GM12878 (cell line): ENCODE results near the gene KLRC2. TPM values are rescaled to one million over a fixed set of nuclear protein-coding genes. Genes with fewer than 3 reads are reported as not detected.

Experiments used
- ATAC-seq: fragments of 200-7000 bp; cut with Tn5 transposase; 3 replicates; pipeline ENCODE4 v1.9.1; 2020; ENCODE audit warnings: mild to moderate bottlenecking, moderate library complexity
- BruUV-seq: library from RNA; stranded (reverse); fragments of 400-500 nt; replicated peaks from 2 replicates; lab custom pipeline; 2021; lab: Mats Ljungman, UMichigan
- CTCF ChIA-PET: fragments of 300-600 bp; sonication (Branson Sonifier 250); formaldehyde crosslinking; extraction: SDS; loops from one replicate; lab custom pipeline; 2021; ENCODE audit warnings: inconsistent platforms; lab: Yijun Ruan, JAX
- POLR2A ChIA-PET: fragments of 350-600 bp; formaldehyde crosslinking; extraction: SDS; loops from one replicate; lab custom pipeline; 2021; ENCODE audit warnings: inconsistent platforms; lab: Charles Lee
- RAD21 ChIA-PET: fragments of 300-600 bp; sonication (Branson Sonifier 250); formaldehyde crosslinking; loops from one replicate; lab custom pipeline; 2023; ENCODE audit warnings: antibody characterized with exemption; ENCODE audit not compliant: unreplicated experiment; lab: Charles Lee
- SMC1A ChIA-PET: fragments of 300-600 bp; sonication (Branson Sonifier 250); formaldehyde crosslinking; loops from one replicate; lab custom pipeline; 2023; ENCODE audit not compliant: unreplicated experiment, uncharacterized antibody; lab: Charles Lee
- DNase-seq: peaks from one replicate; pipeline ENCODE4 v3.0.0-alpha.2; 2011; ENCODE audit warnings: low read depth, low spot score
- FAIRE-seq: peaks from 3 replicates; lab custom pipeline; 2011; peaks lifted over from hg19 to GRCh38; lab: Jason Lieb, UNC
- H2AFZ ChIP-seq: 2 replicates; pipeline ENCODE4 v1.6.0; 2011; ENCODE audit warnings: low read depth, low read length, control low read depth; ENCODE audit not compliant: control insufficient read depth
- H3K27ac ChIP-seq: 2 replicates; pipeline ENCODE4 v1.5.1; 2011; ENCODE audit warnings: control low read depth; ENCODE audit not compliant: control insufficient read depth, insufficient read depth
- H3K27me3 ChIP-seq, 2 experiments: replicated peaks in 1 of 2; 2 replicates each; pipeline versions ENCODE4 v1.6.0 to v1.6.1; 2011; ENCODE audit warnings: low read length in 1 of 2; ENCODE audit not compliant: control insufficient read depth in 2 of 2, insufficient read depth in 2 of 2
- H3K36me3 ChIP-seq, 2 experiments: 2 replicates each; pipeline ENCODE4 v1.5.1; 2011; ENCODE audit warnings: low read length in 1 of 2; ENCODE audit not compliant: control insufficient read depth in 2 of 2, insufficient read depth in 2 of 2
- H3K4me1 ChIP-seq: 2 replicates; pipeline ENCODE4 v1.6.1; 2011; ENCODE audit warnings: mild to moderate bottlenecking, low read length, moderate library complexity, mixed read lengths; ENCODE audit not compliant: control insufficient read depth, insufficient read depth
- H3K4me2 ChIP-seq: 2 replicates; pipeline ENCODE4 v1.6.0; 2011; ENCODE audit warnings: control low read depth; ENCODE audit not compliant: control insufficient read depth, insufficient read depth
- H3K4me3 ChIP-seq: fragments of 200-600 bp; sonication (generic); 2 replicates; pipeline ENCODE4 v1.5.1; 2016
- H3K79me2 ChIP-seq: 2 replicates; pipeline ENCODE4 v1.6.0; 2011; ENCODE audit warnings: low read length; ENCODE audit not compliant: control insufficient read depth, insufficient read depth
- H3K9ac ChIP-seq: 2 replicates; pipeline ENCODE4 v1.8.0; 2011; ENCODE audit warnings: low read length, control low read depth, mixed read lengths; ENCODE audit not compliant: control insufficient read depth, insufficient read depth
- H3K9me3 ChIP-seq: replicated peaks from 3 replicates; pipeline ENCODE4 v1.5.1; 2011; ENCODE audit warnings: mild to moderate bottlenecking, low read length; ENCODE audit not compliant: control insufficient read depth, insufficient read depth
- H4K20me1 ChIP-seq: 2 replicates; pipeline ENCODE4 v1.6.0; 2011; ENCODE audit not compliant: control insufficient read depth, insufficient read depth
- NFYA ChIP-seq: IDR thresholded peaks from 2 replicates; pipeline ENCODE4 v1.6.1; 2011; ENCODE audit warnings: low read depth, mild to moderate bottlenecking, low read length, improper control_type of control experiment, borderline replicate concordance
- SREBF1 ChIP-seq: IDR thresholded peaks from 2 replicates; pipeline ENCODE4 v1.6.1; 2012; ENCODE audit warnings: mild to moderate bottlenecking, low read length
- WGBS: methylation state at CpG from one replicate; pipeline ENCODE4 v1.1.6; 2016; ENCODE audit warnings: low lambda C conversion rate; ENCODE audit not compliant: insufficient replicate concordance, insufficient coverage; ENCODE audit errors: missing lambda C conversion rate; 5-methylcytosine and 5-hydroxymethylcytosine counted together
- in situ Hi-C: fragments of 300-500 bp; cut with MboI; formaldehyde crosslinking; loops from 9 replicates; pipeline ENCODE4 v1.14.3; 2018; ENCODE audit warnings: mixed read lengths
- intact Hi-C: fragments of 100-400 bp; cut with micrococcal nuclease; formaldehyde crosslinking; loops from one replicate; pipeline ENCODE4 v1.14.2; 2022; ENCODE audit not compliant: unreplicated experiment
- polyA plus RNA-seq, 11 experiments: library from polyadenylated mRNA; depleted of rRNA in 4 of 11; unstranded in 6 of 11; stranded (reverse) in 5 of 11; fragments of >200 nt; fragmentation: Nextera tagmentation in 4 of 11; fragmentation: Illumina TruSeq in 1 of 11; extraction: Ambion mirVana in 4 of 11; extraction: Trizol in 1 of 11; gene quantifications; 1 replicate in 1 of 11; 2 replicates in 10 of 11; pipeline versions ENCODE4 v1.2.1 to v1.2.3, GENCODE V29; 2011 to 2016; ENCODE audit warnings: inconsistent platforms in 2 of 11, missing spikeins in 2 of 11, low read depth in 1 of 11
- total RNA-seq, 4 experiments: library from RNA; depleted of rRNA in 3 of 4; stranded (reverse); fragments of >200 nt in 3 of 4; fragmentation: Illumina TruSeq in 1 of 4; extraction: Trizol in 1 of 4; gene quantifications; 2 replicates each; pipeline versions ENCODE4 v1.2.1 to v1.2.3, GENCODE V29; 2013 to 2021

Gene KLRC2
- total and polyA plus RNA-seq, 10 of the 15 experiments (the other 5 are each of a cell fraction or from before 2014, with no cell fraction given) = 0.15 to 0.40 (median 0.20) TPM; not detected in 5

DNA sequence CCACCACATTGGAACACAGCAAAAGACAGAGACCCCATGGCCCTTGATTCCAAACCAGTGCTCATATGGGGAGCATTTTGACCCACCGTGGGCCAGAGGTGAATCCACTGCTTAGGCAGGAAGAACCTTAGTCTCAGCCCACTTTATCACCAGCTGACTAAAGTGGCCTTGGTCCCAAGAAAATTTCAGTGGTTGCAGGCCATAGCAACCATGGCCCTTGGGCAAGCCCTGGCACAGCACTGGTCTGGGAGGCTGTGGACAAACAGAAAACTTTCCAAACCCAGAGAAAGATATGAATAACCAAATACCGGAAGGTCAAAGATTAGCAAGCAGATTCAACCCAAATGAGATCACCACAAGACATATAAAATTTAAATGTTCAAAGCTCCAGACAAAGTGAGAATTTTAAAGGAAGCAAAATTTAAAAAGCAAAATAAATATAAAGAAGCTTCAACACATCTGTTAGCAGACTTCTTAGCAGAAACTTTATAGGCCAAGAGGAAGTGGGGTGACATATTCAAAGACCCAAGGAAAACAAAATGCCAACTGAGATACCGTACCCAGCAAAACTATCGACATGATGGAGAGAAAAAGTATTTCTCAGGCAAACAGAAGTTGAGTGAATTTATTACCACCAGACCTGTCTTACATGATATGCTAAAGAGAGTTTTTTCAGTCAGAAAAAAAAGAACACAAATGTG is 53.7 kb downstream of the KLRC2 start:
- CTCF ChIA-PET = interaction anchor here (0.9 kb wide), 1 partner anchor 9 kb away, joined by 4 read pairs; no protein-coding TSS in a partner anchor
- no peaks in the 10 kb centered on the region; the same call in 2 of the 3 replicates for H3K9me3 ChIP-seq
- no peaks in the 10 kb centered on the region for H4K20me1 ChIP-seq
- POLR2A ChIA-PET = no interaction called here
- in situ Hi-C loops (no loop called here), intact Hi-C loops (no loop called here)
- DNase-seq = no peak
- no peaks in the 10 kb centered on the region for H3K27me3 ChIP-seq
- no peak overlapping the region for H3K4me3 ChIP-seq
- ATAC-seq = no peak
- H3K4me1 ChIP-seq = no peaks in the 10 kb centered on the region
- H3K4me2 ChIP-seq = no peak overlapping the region
- FAIRE-seq = no peak
- no peak for TF ChIP-seq NFYA
- TF ChIP-seq SREBF1 = no peak
- H3K9ac ChIP-seq = no peak overlapping the region
- WGBS = 80% methylated on average over 4 of the region's 4 CpGs
- no peak overlapping the region for H3K27ac ChIP-seq
- no peaks in the 10 kb centered on the region for H3K36me3 ChIP-seq
- no peak overlapping the region for H2AFZ ChIP-seq
- no TSS peak for BruUV-seq
- RAD21 ChIA-PET = no interaction called here
- SMC1A ChIA-PET = no interaction called here
- no peaks in the 10 kb centered on the region for H3K79me2 ChIP-seq

Other genes with a start within 250 kb of the KLRC2 start
Only the 7 nearest of the 9 such genes appear.
- under 0.01 TPM in 2 replicates for gene KLRD1, start 128.1 kb downstream of the KLRC2 start, total RNA-seq (2014; rRNA removed)
- gene KLRD1, start 128.1 kb downstream of the KLRC2 start, total RNA-seq (2014; rRNA removed; fragmentation: Illumina TruSeq; extraction: Trizol) = 0.05 TPM in 1 of 2 replicates, not detected in the other
- 0.21 TPM in 1 of 2 replicates, not detected in the other for gene KLRD1, start 128.1 kb downstream of the KLRC2 start, total RNA-seq (2021)
- 0.39 and 0.50 TPM in 2 replicates for gene KLRD1, start 128.1 kb downstream of the KLRC2 start, polyA plus RNA-seq (2011; rRNA removed)
- gene KLRD1, start 128.1 kb downstream of the KLRC2 start, polyA plus RNA-seq (2014; fragmentation: Illumina TruSeq; extraction: Trizol) = 0.03 and 0.63 TPM in 2 replicates
- gene KLRD1, start 128.1 kb downstream of the KLRC2 start, polyA plus RNA-seq (2014; fragmentation: Nextera tagmentation; extraction: Ambion mirVana) = under 1 TPM; 0.11 to 0.15 TPM
- gene KLRD1, start 128.1 kb downstream of the KLRC2 start, polyA plus RNA-seq (2014; rRNA removed) = not detected in 2 replicates
- gene KLRD1, start 128.1 kb downstream of the KLRC2 start, polyA plus RNA-seq (2016; fragmentation: Nextera tagmentation; extraction: Ambion mirVana) = under 1 TPM in 1 of 2 experiments, not detected in 1; 0.19 TPM
- 0.96 and 1.6 TPM in 2 replicates for gene KLRK1, start 46.0 kb downstream of the KLRC2 start, total RNA-seq (2014; rRNA removed)
- 1.0 and 2.4 TPM in 2 replicates for gene KLRK1, start 46.0 kb downstream of the KLRC2 start, total RNA-seq (2014; rRNA removed; fragmentation: Illumina TruSeq; extraction: Trizol)
- 0.64 and 1.2 TPM in 2 replicates for gene KLRK1, start 46.0 kb downstream of the KLRC2 start, total RNA-seq (2021)
- 0.24 and 0.31 TPM in 2 replicates for gene KLRK1, start 46.0 kb downstream of the KLRC2 start, polyA plus RNA-seq (2011; rRNA removed)
- gene KLRK1, start 46.0 kb downstream of the KLRC2 start, polyA plus RNA-seq (2014; fragmentation: Illumina TruSeq; extraction: Trizol) = 1.9 and 2.8 TPM in 2 replicates
- gene KLRK1, start 46.0 kb downstream of the KLRC2 start, polyA plus RNA-seq (2014; fragmentation: Nextera tagmentation; extraction: Ambion mirVana) = 1 to 10 TPM in 1 of 2 experiments, under 1 TPM in 1; 0.88 to 1.5 TPM
- gene KLRK1, start 46.0 kb downstream of the KLRC2 start, polyA plus RNA-seq (2014; rRNA removed) = 0.61 and 2.0 TPM in 2 replicates
- gene KLRK1, start 46.0 kb downstream of the KLRC2 start, polyA plus RNA-seq (2016; fragmentation: Nextera tagmentation; extraction: Ambion mirVana) = under 1 TPM; 0.27 to 0.28 TPM
- not detected in 2 replicates for gene KLRC4, start 26.3 kb downstream of the KLRC2 start, total RNA-seq (2014; rRNA removed)
- not detected in 2 replicates for gene KLRC4, start 26.3 kb downstream of the KLRC2 start, total RNA-seq (2014; rRNA removed; fragmentation: Illumina TruSeq; extraction: Trizol)
- gene KLRC4, start 26.3 kb downstream of the KLRC2 start, total RNA-seq (2021) = not detected in 2 replicates
- not detected in 2 replicates for gene KLRC4, start 26.3 kb downstream of the KLRC2 start, polyA plus RNA-seq (2011; rRNA removed)
- gene KLRC4, start 26.3 kb downstream of the KLRC2 start, polyA plus RNA-seq (2014; fragmentation: Illumina TruSeq; extraction: Trizol) = 0.07 TPM in 1 of 2 replicates, not detected in the other
- gene KLRC4, start 26.3 kb downstream of the KLRC2 start, polyA plus RNA-seq (2014; fragmentation: Nextera tagmentation; extraction: Ambion mirVana) = under 1 TPM in 1 of 2 experiments, not detected in 1; 0.34 TPM
- not detected in 2 replicates for gene KLRC4, start 26.3 kb downstream of the KLRC2 start, polyA plus RNA-seq (2014; rRNA removed)
- gene KLRC4, start 26.3 kb downstream of the KLRC2 start, polyA plus RNA-seq (2016; fragmentation: Nextera tagmentation; extraction: Ambion mirVana) = not detected
- gene KLRC3, start 15.4 kb downstream of the KLRC2 start, total RNA-seq (2014; rRNA removed) = 0.60 TPM in 1 of 2 replicates, not detected in the other
- 0.22 TPM in 1 of 2 replicates, not detected in the other for gene KLRC3, start 15.4 kb downstream of the KLRC2 start, total RNA-seq (2014; rRNA removed; fragmentation: Illumina TruSeq; extraction: Trizol)
- gene KLRC3, start 15.4 kb downstream of the KLRC2 start, total RNA-seq (2021) = not detected in 2 replicates
- gene KLRC3, start 15.4 kb downstream of the KLRC2 start, polyA plus RNA-seq (2011; rRNA removed) = not detected in 2 replicates
- gene KLRC3, start 15.4 kb downstream of the KLRC2 start, polyA plus RNA-seq (2014; fragmentation: Illumina TruSeq; extraction: Trizol) = 0.09 TPM in 1 of 2 replicates, not detected in the other
- under 1 TPM in 1 of 2 experiments, not detected in 1; 0.09 TPM for gene KLRC3, start 15.4 kb downstream of the KLRC2 start, polyA plus RNA-seq (2014; fragmentation: Nextera tagmentation; extraction: Ambion mirVana)
- gene KLRC3, start 15.4 kb downstream of the KLRC2 start, polyA plus RNA-seq (2014; rRNA removed) = not detected in 2 replicates
- gene KLRC3, start 15.4 kb downstream of the KLRC2 start, polyA plus RNA-seq (2016; fragmentation: Nextera tagmentation; extraction: Ambion mirVana) = not detected
- 0.11 TPM in 2 replicates for gene KLRC1, start 17.4 kb upstream of the KLRC2 start, total RNA-seq (2014; rRNA removed)
- 0.09 and 0.55 TPM in 2 replicates for gene KLRC1, start 17.4 kb upstream of the KLRC2 start, total RNA-seq (2014; rRNA removed; fragmentation: Illumina TruSeq; extraction: Trizol)
- gene KLRC1, start 17.4 kb upstream of the KLRC2 start, total RNA-seq (2021) = not detected in 2 replicates
- gene KLRC1, start 17.4 kb upstream of the KLRC2 start, polyA plus RNA-seq (2011; rRNA removed) = 0.04 and 0.20 TPM in 2 replicates
- 0.17 and 0.56 TPM in 2 replicates for gene KLRC1, start 17.4 kb upstream of the KLRC2 start, polyA plus RNA-seq (2014; fragmentation: Illumina TruSeq; extraction: Trizol)
- under 1 TPM; 0.15 to 0.60 TPM for gene KLRC1, start 17.4 kb upstream of the KLRC2 start, polyA plus RNA-seq (2014; fragmentation: Nextera tagmentation; extraction: Ambion mirVana)
- gene KLRC1, start 17.4 kb upstream of the KLRC2 start, polyA plus RNA-seq (2014; rRNA removed) = 0.05 and 0.33 TPM in 2 replicates
- gene KLRC1, start 17.4 kb upstream of the KLRC2 start, polyA plus RNA-seq (2016; fragmentation: Nextera tagmentation; extraction: Ambion mirVana) = under 1 TPM; 0.23 to 0.25 TPM
- 1.7 and 1.8 TPM in 2 replicates for gene EIF2S3B, start 69.9 kb upstream of the KLRC2 start, total RNA-seq (2014; rRNA removed)
- gene EIF2S3B, start 69.9 kb upstream of the KLRC2 start, total RNA-seq (2014; rRNA removed; fragmentation: Illumina TruSeq; extraction: Trizol) = 1.6 and 1.7 TPM in 2 replicates
- gene EIF2S3B, start 69.9 kb upstream of the KLRC2 start, total RNA-seq (2021) = 0.80 and 1.4 TPM in 2 replicates
- gene EIF2S3B, start 69.9 kb upstream of the KLRC2 start, polyA plus RNA-seq (2011; rRNA removed) = 1.5 and 2.4 TPM in 2 replicates
- 2.2 and 3.0 TPM in 2 replicates for gene EIF2S3B, start 69.9 kb upstream of the KLRC2 start, polyA plus RNA-seq (2014; fragmentation: Illumina TruSeq; extraction: Trizol)
- under 1 TPM; 0.29 to 0.34 TPM for gene EIF2S3B, start 69.9 kb upstream of the KLRC2 start, polyA plus RNA-seq (2014; fragmentation: Nextera tagmentation; extraction: Ambion mirVana)
- 0.58 and 0.97 TPM in 2 replicates for gene EIF2S3B, start 69.9 kb upstream of the KLRC2 start, polyA plus RNA-seq (2014; rRNA removed)
- gene EIF2S3B, start 69.9 kb upstream of the KLRC2 start, polyA plus RNA-seq (2016; fragmentation: Nextera tagmentation; extraction: Ambion mirVana) = under 1 TPM in 1 of 2 experiments, not detected in 1; 0.18 TPM
- gene MAGOHB, start 177.6 kb upstream of the KLRC2 start, total RNA-seq (2014; rRNA removed) = 30.6 and 34.2 TPM in 2 replicates
- 49.9 and 54.6 TPM in 2 replicates for gene MAGOHB, start 177.6 kb upstream of the KLRC2 start, total RNA-seq (2014; rRNA removed; fragmentation: Illumina TruSeq; extraction: Trizol)
- gene MAGOHB, start 177.6 kb upstream of the KLRC2 start, total RNA-seq (2021) = 41.9 and 43.0 TPM in 2 replicates
- 35.7 and 54.6 TPM in 2 replicates for gene MAGOHB, start 177.6 kb upstream of the KLRC2 start, polyA plus RNA-seq (2011; rRNA removed)
- gene MAGOHB, start 177.6 kb upstream of the KLRC2 start, polyA plus RNA-seq (2014; fragmentation: Illumina TruSeq; extraction: Trizol) = 30.9 and 39.6 TPM in 2 replicates
- gene MAGOHB, start 177.6 kb upstream of the KLRC2 start, polyA plus RNA-seq (2014; fragmentation: Nextera tagmentation; extraction: Ambion mirVana) = 100 to 1,000 TPM; 151 to 161 TPM
- 53.1 and 55.9 TPM in 2 replicates for gene MAGOHB, start 177.6 kb upstream of the KLRC2 start, polyA plus RNA-seq (2014; rRNA removed)
- 100 to 1,000 TPM; 215 to 217 TPM for gene MAGOHB, start 177.6 kb upstream of the KLRC2 start, polyA plus RNA-seq (2016; fragmentation: Nextera tagmentation; extraction: Ambion mirVana)